T47D (cell line): ENCODE results near the gene PTPN22.

ENCODE experiments used
- DNase-seq, 2 experiments: peaks; one replicate each; pipeline versions ENCODE4 v3.0.0 to v3.0.0-alpha.2; 2011 to 2012; ENCODE audit warnings: low read depth in 1 of 2, low spot score in 1 of 2
- JUND ChIP-seq: IDR thresholded peaks from 2 replicates; pipeline ENCODE4 v1.6.1; 2012; ENCODE audit warnings: low read depth
- in situ Hi-C: cut with HindIII; loops from 2 replicates; pipeline ENCODE4 v1.10.0; 2016; ENCODE audit warnings: low sequenced_read_pairs, low pct_unique_long_range_greater_than_20kb

PTPN22 gene

GRCh38 chr1:113871597-113872113 lies at the start of gene PTPN22:
PTPN22 (minus strand) TSS chr1:113871712.
- peak in 1 of 2 experiments; percentile 10 for DNase-seq
- in situ Hi-C loops: no loop called here
- no peak for TF ChIP-seq JUND

GRCh38 chr1:113918243-113918642 lies 46.7 kb upstream of the PTPN22 start:
- TF ChIP-seq JUND: no peak
- in situ Hi-C loops: no loop called here
- no peak for DNase-seq

GRCh38 chr1:113917400-113918082 lies 46.0 kb upstream of the PTPN22 start:
- DNase-seq: no peak
- in situ Hi-C loops: no loop called here
- no peak for TF ChIP-seq JUND

- no peak for DNase-seq
- in situ Hi-C loops: no loop called here
- TF ChIP-seq JUND: no peak
Measured at GRCh38 chr1:113916974-113917373, 45.5 kb upstream of the PTPN22 start.

- no peak for DNase-seq
- in situ Hi-C loops: no loop called here
- TF ChIP-seq JUND: no peak
Measured at GRCh38 chr1:113913887-113914664, 42.6 kb upstream of the PTPN22 start.

GRCh38 chr1:113913312-113913668 lies 41.8 kb upstream of the PTPN22 start:
- no peak for TF ChIP-seq JUND
- no peak for DNase-seq
- in situ Hi-C loops: no loop called here

GRCh38 chr1:113912594-113913311 lies 41.2 kb upstream of the PTPN22 start:
- DNase-seq: no peak
- in situ Hi-C loops: no loop called here

GRCh38 chr1:113905435-113905861 lies 33.9 kb upstream of the PTPN22 start:
- peak in 1 of 2 experiments; percentile 25 for DNase-seq
- no peak for TF ChIP-seq JUND
- in situ Hi-C loops: no loop called here

More at GRCh38 chr1:113912594-113913311, 41.2 kb upstream of the PTPN22 start:
- no peak for TF ChIP-seq JUND

- in situ Hi-C loops: no loop called here
- DNase-seq: peak; percentile 89 to 99
Measured at GRCh38 chr1:113904674-113905434, 33.3 kb upstream of the PTPN22 start, which contains the start of the genes AP4B1 and DCLRE1B. AP4B1 (minus strand) TSS chr1:113904799; CDS start chr1:113904717, 82 bp downstream. DCLRE1B (plus strand) TSS chr1:113905326; CDS start chr1:113905587, 261 bp downstream.

GRCh38 chr1:113904293-113904673 lies 32.8 kb upstream of the PTPN22 start:
- no peak for DNase-seq
- no peak for TF ChIP-seq JUND
- in situ Hi-C loops: no loop called here

More at GRCh38 chr1:113904674-113905434, 33.3 kb upstream of the PTPN22 start, which contains the start of the genes AP4B1 and DCLRE1B:
- no peak for TF ChIP-seq JUND

GRCh38 chr1:113903501-113904292 lies 32.2 kb upstream of the PTPN22 start:
- DNase-seq: no peak
- in situ Hi-C loops: no loop called here
- TF ChIP-seq JUND: no peak
